ENCODE measurements around the gene EXT2.
A peak's percentile ranks its signal among the peaks of the same experiment; 100 is the strongest.

The EXT2 gene

DNA sequence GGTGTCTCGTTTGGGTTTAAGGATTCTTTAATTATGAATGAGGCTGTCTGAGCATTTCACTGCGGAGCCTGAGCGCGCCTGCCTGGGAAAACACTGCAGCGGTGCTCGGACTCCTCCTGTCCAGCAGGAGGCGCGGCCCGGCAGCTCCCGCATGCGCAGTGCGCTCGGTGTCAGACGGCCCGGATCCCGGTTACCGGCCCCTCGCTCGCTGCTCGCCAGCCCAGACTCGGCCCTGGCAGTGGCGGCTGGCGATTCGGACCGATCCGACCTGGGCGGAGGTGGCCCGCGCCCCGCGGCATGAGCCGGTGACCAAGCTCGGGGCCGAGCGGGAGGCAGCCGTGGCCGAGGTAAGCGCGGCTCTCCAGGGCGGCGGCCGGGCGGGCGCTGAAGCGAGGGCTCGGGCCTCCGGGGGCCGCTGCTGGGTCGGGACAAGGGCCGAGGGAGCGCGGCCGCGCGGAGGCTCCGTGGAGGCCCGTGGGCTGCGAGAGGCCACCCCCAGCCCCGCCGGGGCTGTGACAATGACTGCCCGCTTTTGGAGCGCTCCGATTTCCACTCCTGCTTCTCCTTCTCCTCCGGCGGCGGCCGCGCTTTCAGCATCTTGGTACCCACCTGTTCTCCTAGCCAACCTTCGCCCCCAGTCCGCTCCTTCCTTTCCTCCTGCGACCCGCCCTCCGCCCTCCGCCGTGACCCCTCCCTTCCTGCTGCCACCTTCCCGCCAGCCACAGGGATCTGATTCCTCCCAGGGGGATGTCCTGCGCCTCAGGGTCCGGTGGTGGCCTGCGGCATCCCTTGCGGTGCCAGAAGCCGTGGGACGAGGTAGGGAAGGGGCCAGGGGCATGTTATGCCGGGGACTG, at the start of gene EXT2:
EXT2 (plus strand) TSS at position 173 of the 854 bp plus-strand sequence. CDS start 12,035 bp downstream, outside the sequence.
- H3K4me3 ChIP-seq (ENCODE audit: low read depth, low read length) = peak within 1 kb of the TSS; percentile 65

DNA sequence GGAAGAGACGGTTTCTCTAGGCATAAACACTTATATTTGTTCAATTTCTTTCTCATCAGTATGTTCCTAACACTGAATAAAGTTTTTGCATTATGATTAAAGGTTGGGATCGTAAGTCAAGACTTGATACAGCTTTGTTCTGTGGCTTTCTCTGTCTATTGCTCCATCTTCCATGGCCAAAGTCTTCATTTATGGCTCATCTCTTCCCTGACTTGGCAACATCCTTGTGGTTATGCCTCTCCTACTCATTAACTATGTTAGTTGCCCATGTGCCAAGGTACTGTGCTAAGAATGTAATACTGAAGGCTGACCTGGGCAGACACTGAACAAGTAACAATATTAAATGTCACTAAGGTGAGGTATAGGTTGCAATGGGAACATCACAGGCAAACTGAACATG, 49.3 kb upstream of the EXT2 start:
- no peak overlapping the region for H3K4me3 ChIP-seq (ENCODE audit: low read depth, low read length)

DNA sequence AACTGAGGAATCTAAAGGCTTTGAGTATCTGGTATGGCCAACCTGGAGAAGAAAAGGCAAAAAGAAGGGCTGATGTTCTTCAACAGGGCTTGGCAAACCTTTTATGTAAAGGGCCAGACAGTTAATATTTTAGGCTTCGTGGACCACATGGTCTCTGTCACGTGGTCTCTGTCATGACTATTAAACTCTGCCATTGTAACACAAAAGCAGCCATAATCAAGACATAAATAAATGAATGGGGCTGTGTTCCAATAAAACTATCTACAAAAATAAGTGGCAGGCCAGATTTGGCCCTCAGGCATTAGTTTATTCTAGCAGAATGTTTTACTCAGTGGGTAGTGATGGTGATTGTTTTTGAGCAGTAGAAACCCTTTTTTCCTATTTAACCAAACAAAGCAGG, 48.2 kb upstream of the EXT2 start:
- no peak overlapping the region for H3K4me3 ChIP-seq (ENCODE audit: low read depth, low read length)

DNA sequence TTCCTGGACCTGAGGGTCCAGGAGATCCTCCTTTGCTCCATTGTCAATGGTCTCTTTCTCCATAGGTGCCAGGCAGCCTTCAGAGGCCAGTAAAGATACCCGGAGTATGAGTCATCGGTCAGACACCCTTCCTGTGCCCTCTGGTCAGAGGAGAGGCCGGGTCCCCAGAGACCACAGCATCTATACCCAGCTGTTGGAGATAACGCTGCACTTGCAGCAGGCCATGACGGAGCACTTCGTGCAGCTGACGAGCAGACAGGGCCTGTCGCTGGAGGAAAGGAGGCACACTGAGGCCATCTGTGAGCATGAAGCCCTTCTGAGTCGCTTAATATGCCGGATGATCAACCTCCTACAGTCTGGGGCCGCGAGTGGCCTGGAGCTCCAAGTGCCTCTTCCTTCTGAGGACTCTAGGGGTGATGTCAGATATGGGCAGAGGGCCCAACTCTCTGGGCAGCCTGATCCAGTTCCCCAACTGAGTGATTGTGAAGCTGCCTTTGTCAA, 47.5 kb upstream of the EXT2 start, which contains the start of gene ACCSL:
ACCSL (plus strand) TSS at position 51 of the 501 bp plus-strand sequence; CDS start at position 107, 56 bp downstream.
- H3K4me3 ChIP-seq (ENCODE audit: low read depth, low read length) = no peak within 1 kb of the TSS

DNA sequence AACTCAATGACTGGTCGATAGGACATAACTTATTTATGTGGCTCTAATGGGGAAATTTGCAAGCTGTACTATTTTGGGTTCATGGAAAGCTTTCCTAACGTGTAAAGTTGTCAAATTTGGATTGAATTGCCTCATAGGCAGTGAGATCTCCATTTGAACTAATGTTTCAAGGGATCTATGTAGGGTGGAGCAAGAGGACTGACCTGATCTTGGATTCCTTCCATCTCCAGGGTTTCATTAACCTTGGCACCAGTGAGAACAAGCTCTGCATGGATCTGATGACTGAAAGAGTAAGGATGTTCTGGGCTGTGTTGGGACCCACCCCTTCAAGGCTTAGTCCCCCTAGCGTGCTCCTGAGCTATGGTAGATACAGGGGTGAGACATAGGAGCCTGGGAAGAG, 45.6 kb upstream of the EXT2 start:
- H3K4me3 ChIP-seq (ENCODE audit: low read depth, low read length) = no peak overlapping the region

DNA sequence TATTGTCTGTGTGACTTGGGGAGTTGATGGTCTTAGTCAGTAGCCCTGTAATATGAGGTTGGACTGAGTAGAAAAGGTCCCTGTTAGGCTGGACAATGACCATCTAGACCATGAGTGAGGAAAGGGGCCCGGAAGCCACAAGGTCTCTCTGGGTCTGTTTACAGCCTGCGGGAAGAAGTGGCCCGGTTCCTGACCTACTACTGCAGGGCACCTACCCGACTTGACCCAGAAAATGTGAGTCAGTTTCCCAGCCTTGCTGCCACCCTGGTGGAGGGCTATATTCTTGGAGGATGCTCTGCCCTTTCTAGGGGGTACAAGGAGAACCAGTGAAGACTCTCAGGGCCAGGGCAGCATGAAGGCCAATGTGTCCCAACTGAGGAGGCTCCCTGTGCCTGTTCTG, 44.3 kb upstream of the EXT2 start:
- no peak overlapping the region for H3K4me3 ChIP-seq (ENCODE audit: low read depth, low read length)

DNA sequence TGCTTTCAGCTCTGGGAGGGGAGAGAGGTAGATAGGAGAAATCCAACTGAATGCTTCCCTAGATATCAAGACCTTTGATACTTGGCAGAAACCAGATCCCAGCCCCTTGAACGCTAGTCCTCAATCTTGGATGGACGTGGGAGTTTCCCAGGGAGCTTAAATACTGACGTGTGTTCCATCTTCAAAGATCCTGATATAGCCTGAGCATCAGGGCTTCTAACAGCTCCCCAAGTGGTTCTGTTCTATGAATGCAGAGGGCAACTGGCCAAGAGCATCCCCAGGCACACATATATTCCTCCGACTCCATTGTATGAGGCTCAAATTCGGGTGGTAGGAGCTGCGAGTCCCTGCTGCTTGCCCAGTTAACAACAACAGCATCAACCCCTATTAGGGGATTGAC, 38.1 kb upstream of the EXT2 start:
- no peak overlapping the region for H3K4me3 ChIP-seq (ENCODE audit: low read depth, low read length)

DNA sequence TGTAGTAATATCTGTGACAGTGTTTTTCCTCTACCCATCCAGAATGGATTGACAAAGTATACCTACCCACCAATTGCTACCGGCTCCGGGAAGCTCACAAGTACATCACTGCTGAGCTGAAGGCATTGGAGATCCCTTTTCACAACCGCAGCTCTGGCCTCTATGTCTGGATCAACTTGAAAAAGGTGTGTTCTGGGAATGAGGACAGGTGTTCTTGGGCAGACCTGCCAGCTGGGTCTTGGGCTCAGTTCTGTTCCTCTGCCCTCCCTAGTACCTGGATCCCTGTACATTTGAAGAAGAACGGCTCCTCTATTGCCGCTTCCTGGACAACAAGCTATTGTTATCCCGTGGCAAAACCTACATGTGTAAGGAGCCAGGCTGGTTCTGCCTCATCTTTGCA, 37.2 kb upstream of the EXT2 start:
- H3K4me3 ChIP-seq (ENCODE audit: low read depth, low read length) = no peak overlapping the region

DNA sequence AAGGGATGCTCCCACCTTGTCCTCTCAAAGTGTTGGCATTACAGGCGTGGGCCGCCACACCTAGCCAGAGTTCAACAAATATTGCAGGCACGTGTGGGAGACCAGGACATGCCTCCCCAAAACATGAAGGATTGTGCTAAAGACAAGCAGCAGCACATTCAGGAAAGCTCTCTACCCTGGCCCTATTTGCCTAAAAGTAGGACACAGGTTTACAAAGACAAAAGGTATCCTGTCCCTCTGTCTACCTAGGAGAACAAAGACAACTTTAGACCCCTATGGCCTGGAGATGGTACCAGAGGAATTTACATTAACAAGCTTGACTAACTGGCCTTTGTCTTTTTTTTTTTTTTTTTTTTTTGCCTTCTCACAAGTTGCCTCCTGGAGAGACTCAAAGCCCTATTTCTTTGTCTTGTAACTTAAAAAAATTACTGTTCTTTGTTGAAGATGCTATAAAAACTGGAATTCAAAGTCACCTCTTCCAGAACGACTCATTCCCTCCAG, 30.3 kb upstream of the EXT2 start:
- H3K4me3 ChIP-seq (ENCODE audit: low read depth, low read length) = no peak overlapping the region

DNA sequence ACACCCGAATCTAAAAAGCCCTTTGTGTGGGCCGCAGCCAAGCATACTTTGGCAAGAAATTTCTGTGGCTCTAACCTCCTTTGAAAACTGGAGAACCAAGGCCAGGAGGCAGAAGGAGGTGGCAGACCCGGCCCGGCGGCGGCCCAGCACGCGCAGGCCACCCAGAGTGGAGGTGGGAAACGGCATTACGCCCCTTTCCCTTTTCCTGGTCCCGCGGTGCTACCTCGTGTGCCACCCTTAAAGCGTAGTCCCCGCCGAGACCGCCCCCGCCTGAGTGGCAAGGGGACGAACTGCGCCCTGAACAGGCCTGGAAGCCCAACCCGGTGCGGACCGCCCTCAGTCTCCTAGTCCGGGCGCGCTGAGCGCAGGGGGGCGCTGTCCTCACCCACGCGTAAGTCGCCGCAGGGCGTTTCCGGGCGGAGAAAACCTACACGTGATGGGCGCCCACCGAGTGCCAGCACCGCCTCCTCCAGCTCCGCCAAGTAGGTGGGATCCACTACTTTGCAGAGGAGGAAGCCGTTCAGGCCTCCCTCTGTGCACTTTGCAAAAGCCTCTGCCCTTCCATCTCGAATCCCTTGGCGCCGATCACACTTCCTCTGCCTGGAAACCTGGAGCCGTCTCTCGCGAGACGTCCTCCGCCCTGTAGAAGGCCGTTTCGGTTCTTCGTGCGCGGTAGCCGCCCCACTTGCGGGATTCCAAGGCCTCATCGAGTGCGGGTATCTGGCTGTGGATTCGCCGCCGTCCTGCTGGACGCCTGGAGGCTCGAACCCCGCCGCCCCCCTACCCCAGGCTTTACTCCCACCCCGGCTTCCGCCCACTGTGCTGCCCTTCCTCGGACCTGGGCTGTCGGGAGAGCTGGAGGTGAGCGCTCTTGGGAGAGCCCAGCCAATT, 29.4 kb upstream of the EXT2 start, which contains the start of gene ACCS:
ACCS (plus strand) TSS at position 430 of the 891 bp plus-strand sequence. CDS start 1,358 bp downstream, outside the sequence.
- peak within 1 kb of the TSS; percentile 69 for H3K4me3 ChIP-seq (ENCODE audit: low read depth, low read length)

DNA sequence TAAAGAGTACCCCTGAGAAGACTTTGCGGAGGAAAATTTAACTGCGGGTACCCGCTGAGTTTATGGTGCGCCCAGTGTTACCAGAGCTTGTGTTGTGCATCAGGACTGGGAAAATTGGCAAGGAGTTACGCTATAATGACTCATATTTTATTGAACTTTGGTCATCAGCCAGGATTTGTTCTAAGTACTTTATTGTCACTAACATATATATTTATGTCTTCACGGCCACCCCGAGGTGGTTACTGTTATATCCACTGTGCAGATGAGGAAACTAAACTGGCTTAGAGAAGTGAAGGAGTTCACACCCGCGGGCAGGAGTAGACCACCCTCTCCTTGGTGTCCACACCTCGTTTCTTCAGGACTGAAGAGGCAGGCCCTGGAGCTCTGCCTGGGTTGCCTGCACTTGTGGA, 28.7 kb upstream of the EXT2 start:
- peak overlapping the region; percentile 69 for H3K4me3 ChIP-seq (ENCODE audit: low read depth, low read length)

DNA sequence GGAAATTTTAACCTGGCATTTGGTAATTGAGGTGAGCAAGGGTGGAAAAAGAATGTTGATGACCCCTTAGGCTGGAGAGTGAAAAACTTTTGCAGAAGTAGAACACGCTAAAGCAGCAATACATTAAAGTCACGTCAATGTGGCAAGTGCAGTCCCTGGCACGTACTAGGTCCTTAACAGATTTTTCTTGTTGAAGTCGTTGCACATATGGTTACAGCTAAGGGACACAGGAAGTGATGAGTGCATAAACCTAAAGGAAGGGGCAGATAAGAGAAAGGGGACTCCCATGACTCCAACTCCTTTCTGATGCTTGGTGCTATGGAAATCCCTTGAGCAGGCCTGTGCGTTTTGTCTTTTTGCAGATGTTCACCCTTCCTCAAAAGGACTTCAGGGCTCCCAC, 28.2 kb upstream of the EXT2 start:
- H3K4me3 ChIP-seq (ENCODE audit: low read depth, low read length) = no peak overlapping the region

DNA sequence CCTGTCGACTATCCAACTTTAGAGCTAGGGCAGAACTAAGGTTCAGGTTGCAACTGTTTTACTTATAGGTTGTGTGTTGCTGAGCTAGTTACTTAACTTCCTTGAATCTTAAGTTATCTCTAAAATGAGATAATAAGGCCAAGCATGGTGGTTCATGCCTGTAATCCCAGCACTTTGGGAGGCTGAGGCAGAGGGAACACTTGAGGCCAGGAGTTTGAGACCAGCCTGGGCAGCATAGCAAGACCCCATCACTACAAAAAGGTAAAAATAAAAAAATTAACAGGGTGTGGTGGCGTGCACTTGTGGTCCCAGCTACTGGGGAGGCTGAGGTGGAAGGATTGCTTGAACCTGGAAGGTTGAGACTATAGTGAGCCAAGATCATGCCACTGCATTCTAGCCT, 27.3 kb upstream of the EXT2 start:
- H3K4me3 ChIP-seq (ENCODE audit: low read depth, low read length) = no peak overlapping the region

DNA sequence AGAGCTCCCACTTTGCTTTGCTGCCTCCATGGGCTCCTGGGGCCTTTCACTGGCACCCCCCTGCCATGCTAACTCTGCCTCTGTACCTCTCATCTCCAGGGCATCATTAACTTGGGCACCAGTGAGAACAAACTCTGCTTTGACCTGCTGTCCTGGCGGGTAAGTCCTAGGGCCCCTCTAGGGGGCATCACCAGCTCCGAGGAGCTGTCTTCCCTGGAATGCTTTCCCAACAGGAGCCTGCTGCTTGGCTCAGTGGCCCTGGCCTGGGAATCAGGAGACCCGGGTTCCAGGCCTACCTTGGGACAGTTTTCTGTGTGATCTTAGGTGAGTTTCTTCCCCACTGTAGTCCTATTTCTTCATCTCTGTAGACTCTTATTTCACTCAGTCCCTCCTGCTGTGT, 24.3 kb upstream of the EXT2 start:
- no peak overlapping the region for H3K4me3 ChIP-seq (ENCODE audit: low read depth, low read length)

DNA sequence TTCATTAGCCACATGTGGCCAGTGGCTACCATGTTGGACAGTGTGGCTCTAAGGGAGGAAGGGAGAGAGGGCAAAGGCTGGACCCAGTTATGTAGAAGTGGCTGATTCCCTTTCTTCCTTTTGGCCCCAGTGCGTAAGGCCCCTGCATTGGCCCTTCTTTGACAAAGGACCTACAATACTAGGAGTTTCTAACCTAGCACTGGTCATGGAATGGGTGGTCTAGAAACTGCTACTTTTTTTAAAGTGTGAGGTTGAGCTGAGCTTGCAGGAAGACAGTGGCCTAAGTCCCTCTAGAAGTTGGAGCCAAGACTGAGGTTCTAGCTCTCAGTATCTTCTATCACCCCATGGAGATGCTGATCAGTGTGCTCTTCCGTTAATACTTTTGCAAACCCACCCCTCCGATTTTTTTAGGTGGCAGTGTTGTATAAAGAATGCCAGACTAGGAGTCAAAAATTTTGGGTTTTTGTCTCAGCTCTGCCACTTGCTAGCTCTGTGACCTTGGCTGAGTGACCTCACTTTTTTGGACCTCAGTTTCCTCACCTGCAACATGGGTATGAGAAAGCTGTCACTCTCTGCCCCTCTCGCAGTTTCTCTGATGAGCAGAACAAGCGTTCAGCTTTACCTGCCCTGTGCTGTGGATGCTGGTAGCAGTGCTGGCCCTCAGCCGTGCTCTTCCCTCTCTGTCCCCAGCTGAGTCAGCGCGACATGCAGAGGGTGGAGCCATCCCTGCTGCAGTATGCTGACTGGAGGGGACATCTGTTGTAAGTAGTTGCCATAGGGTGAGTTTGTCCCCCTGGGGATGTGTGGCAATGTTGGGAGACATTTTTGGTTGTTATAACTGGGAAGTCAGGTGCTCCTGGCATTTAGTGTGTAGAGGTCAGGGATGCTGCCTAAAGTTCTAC, 22.5 kb upstream of the EXT2 start:
- no peak overlapping the region for H3K4me3 ChIP-seq (ENCODE audit: low read depth, low read length)

DNA sequence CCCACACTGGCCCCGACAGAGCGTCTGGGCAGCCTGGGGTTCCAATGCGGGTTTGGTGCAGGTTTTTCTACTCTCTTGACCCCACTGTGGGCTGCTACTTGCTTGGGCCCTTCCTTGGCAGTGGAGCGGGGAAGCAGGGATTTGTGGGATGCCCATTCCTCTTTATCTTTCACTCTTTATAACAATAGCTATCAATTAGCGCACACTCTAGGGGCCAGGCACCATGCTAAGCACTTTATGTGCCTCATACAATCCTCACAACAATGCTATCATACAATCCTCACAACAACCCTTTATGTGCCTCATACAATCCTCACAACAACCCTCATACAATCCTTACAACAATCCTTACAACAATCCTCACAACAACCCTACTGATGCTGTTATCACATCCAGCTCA, 16.7 kb upstream of the EXT2 start:
- no peak overlapping the region for H3K4me3 ChIP-seq (ENCODE audit: low read depth, low read length)

DNA sequence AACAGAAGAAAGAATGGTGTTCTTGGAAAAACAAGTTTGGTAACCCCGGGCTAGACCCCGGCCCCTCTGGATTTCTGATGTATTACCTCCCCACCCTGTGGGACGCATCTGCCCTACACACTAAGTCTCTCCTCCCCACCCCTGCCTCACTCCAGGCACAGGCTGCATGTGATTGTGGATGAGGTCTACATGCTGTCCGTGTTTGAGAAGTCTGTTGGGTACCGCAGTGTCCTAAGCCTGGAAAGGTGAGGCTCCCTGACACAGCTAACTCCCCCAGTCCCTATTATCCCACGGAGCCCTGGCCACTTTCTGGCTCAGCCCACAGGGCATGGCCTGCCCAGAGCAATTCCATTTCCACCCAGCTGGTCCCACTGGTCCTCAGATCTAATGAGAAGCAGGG, 16.1 kb upstream of the EXT2 start:
- no peak overlapping the region for H3K4me3 ChIP-seq (ENCODE audit: low read depth, low read length)

DNA sequence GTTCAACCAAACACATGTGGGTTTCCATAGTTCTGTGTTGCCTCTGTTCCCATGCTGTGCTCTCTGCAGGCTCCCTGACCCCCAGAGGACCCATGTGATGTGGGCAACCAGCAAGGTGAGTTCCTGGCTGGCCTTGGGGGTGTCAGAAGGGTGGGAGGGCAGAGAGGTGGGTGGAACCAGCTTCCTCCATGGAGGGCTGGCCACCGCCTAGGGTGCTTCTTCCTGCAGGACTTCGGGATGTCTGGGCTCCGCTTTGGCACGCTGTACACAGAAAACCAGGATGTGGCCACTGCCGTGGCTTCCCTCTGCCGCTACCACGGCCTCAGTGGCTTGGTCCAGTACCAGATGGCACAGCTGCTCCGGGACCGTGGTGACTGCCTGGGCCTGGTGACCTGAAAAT, 14.5 kb upstream of the EXT2 start:
- no peak overlapping the region for H3K4me3 ChIP-seq (ENCODE audit: low read depth, low read length)

DNA sequence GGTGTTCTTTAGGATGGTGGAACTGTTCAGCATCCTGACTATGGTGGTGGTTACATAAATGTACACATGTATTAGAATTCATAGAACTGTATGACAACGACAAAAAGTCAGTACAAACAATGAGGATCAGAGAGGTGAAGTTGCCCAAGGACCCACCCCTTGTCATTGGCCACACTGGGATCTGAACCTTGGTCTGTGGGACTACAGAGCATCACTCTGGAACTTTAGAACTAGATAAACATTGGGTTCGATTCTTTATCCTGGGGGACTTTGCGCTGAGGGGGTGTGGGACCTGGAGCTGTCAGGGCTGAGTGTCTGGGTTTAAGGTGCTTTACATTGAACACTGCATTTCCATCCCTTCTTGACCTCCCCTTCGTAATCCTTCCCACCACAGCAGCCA, 12.8 kb upstream of the EXT2 start:
- H3K4me3 ChIP-seq (ENCODE audit: low read depth, low read length) = no peak overlapping the region

DNA sequence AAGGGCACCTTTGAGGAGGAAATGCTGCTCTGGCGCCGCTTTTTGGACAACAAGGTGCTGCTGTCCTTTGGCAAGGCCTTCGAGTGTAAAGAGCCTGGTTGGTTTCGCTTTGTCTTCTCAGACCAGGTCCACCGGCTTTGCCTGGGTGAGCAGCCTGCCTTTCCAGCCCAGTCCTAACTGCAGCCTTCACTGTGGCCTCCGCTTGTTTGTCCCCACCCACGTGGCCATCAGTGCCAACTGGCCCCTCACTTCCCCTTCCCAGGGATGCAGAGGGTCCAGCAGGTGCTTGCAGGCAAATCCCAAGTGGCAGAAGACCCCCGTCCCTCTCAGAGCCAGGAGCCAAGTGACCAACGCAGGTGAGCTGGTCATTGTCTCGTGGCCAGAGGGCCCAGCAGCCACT, 12.0 kb upstream of the EXT2 start:
- H3K4me3 ChIP-seq (ENCODE audit: low read depth, low read length) = no peak overlapping the region

Data from iPS-11a (cell line).